HepG2 (cell line): ENCODE data around the gene YIPF4. TPM values are rescaled to one million over a fixed set of nuclear protein-coding genes. Genes with fewer than 3 reads are reported as not detected.
A peak's percentile ranks its signal among the peaks of the same experiment; 100 is the strongest.
"Not testable (repeated sequence)": the region's sequence is repeated elsewhere in the genome, so short reads cannot be mapped to it uniquely, and the experiment has no call there.

ENCODE experiments used
- ATF4 ChIP-seq, 2 experiments: fragments of 450-650 bp in 1 of 2; sonication (generic) in 1 of 2; formaldehyde crosslinking; IDR thresholded peaks; 2 replicates each; pipeline versions ENCODE4 v1.5.0 to v1.8.0; 2020 to 2022; ENCODE audit warnings: mild to moderate bottlenecking in 1 of 2, missing genetic modification reagents in 1 of 2
- ATF7 ChIP-seq, 2 experiments: fragments of 450-650 bp in 1 of 2; sonication (generic) in 1 of 2; formaldehyde crosslinking in 1 of 2; IDR thresholded peaks; 2 replicates each; pipeline versions ENCODE4 v1.4.0 to v1.6.1; 2016 to 2020; ENCODE audit warnings: antibody characterized with exemption in 1 of 2, mild to moderate bottlenecking in 1 of 2, missing genetic modification reagents in 1 of 2
- BCL6 ChIP-seq: IDR thresholded peaks from 2 replicates; pipeline ENCODE4 v1.6.1; 2016; ENCODE audit warnings: missing genetic modification reagents, missing compliant biosample characterization
- CHD4 ChIP-seq: fragments of 200-600 bp; sonication (generic); IDR thresholded peaks from 2 replicates; pipeline ENCODE4 v1.7.0; 2017; ENCODE audit warnings: mild to moderate bottlenecking, low read length, borderline replicate concordance
- FOXO4 ChIP-seq: sonication (generic); formaldehyde crosslinking; conservative IDR thresholded peaks from 2 replicates; pipeline ENCODE4 v1.8.1; 2023; ENCODE audit warnings: missing genetic modification reagents
- MAFF ChIP-seq: IDR thresholded peaks from 2 replicates; pipeline ENCODE4 v1.6.1; 2011; ENCODE audit warnings: low read depth, low read length, improper control_type of control experiment
- NCOR1 ChIP-seq: fragments of 200-600 bp; sonication (generic); IDR thresholded peaks from 2 replicates; pipeline ENCODE4 v1.7.0; 2017; ENCODE audit warnings: antibody characterized with exemption, low read length, borderline replicate concordance
- PITX1 ChIP-seq: sonication (generic); formaldehyde crosslinking; IDR thresholded peaks from 2 replicates; pipeline ENCODE4 v1.5.1; 2020; ENCODE audit warnings: mild to moderate bottlenecking, missing genetic modification reagents
- POLR2A ChIP-seq, 2 experiments: IDR thresholded peaks; 2 replicates each; pipeline ENCODE4 v1.6.1; 2011; ENCODE audit warnings: low read depth in 2 of 2, low read length in 2 of 2, mild to moderate bottlenecking in 1 of 2, moderate library complexity in 1 of 2; ENCODE audit not compliant: insufficient read depth in 1 of 2
- SATB2 ChIP-seq: sonication (generic); formaldehyde crosslinking; IDR thresholded peaks from 2 replicates; pipeline ENCODE4 v1.5.0; 2020; ENCODE audit warnings: missing genetic modification reagents
- SMC3 ChIP-seq: IDR thresholded peaks from 2 replicates; pipeline ENCODE4 v1.6.1; 2011; ENCODE audit warnings: low read length, improper control_type of control experiment
- TBX3 ChIP-seq: fragments of 450-650 bp; IDR thresholded peaks from 2 replicates; pipeline ENCODE4 v1.6.1; 2017; ENCODE audit warnings: antibody characterized with exemption, mild to moderate bottlenecking, inconsistent platforms, borderline replicate concordance
- YEATS4 ChIP-seq: sonication (generic); formaldehyde crosslinking; IDR thresholded peaks from 2 replicates; pipeline ENCODE4 v1.4.0; 2020; ENCODE audit warnings: missing genetic modification reagents, borderline replicate concordance
- ZHX1 ChIP-seq: sonication (generic); formaldehyde crosslinking; IDR thresholded peaks from 2 replicates; pipeline ENCODE4 v1.8.1; 2022; ENCODE audit warnings: low read depth, mild to moderate bottlenecking, missing genetic modification reagents
- ZKSCAN8 ChIP-seq: IDR thresholded peaks from 2 replicates; pipeline ENCODE4 v1.6.1; 2016; ENCODE audit warnings: borderline replicate concordance, missing genetic modification reagents, missing compliant biosample characterization
- ZNF350 ChIP-seq: sonication (generic); formaldehyde crosslinking; IDR thresholded peaks from 2 replicates; pipeline ENCODE4 v1.4.0; 2020; ENCODE audit warnings: mild to moderate bottlenecking, low read depth, missing genetic modification reagents, borderline replicate concordance
- ZNF460 ChIP-seq: sonication (generic); formaldehyde crosslinking; IDR thresholded peaks from 2 replicates; pipeline ENCODE4 v1.5.1; 2020; ENCODE audit warnings: missing genetic modification reagents, mild to moderate bottlenecking, borderline replicate concordance
- ZNF512B ChIP-seq: sonication (generic); formaldehyde crosslinking; IDR thresholded peaks from 2 replicates; pipeline ENCODE4 v1.5.1; 2020; ENCODE audit warnings: missing genetic modification reagents, mild to moderate bottlenecking, borderline replicate concordance
- ZNF747 ChIP-seq: sonication (generic); formaldehyde crosslinking; IDR thresholded peaks from 2 replicates; pipeline ENCODE4 v1.8.1; 2023; ENCODE audit warnings: missing genetic modification reagents, mild to moderate bottlenecking, borderline replicate concordance
- polyA plus RNA-seq, 8 experiments: library from polyadenylated mRNA; depleted of rRNA in 3 of 8; stranded (reverse) in 7 of 8; unstranded in 1 of 8; fragments of >200 nt; fragmentation: Illumina TruSeq in 4 of 8; extraction: Trizol in 4 of 8; gene quantifications; 2 replicates each; pipeline versions ENCODE4 v1.2.1 to v1.2.3, GENCODE V29; 2011 to 2016; ENCODE audit warnings: low read depth in 4 of 8, missing spikeins in 1 of 8, mixed read lengths in 1 of 8; ENCODE audit not compliant: insufficient read depth in 1 of 8
- total RNA-seq, 5 experiments: library from RNA; depleted of rRNA; stranded (reverse); fragments of >200 nt; fragmentation: Illumina TruSeq; extraction: Trizol; gene quantifications; 2 replicates each; pipeline ENCODE4 v1.2.3, GENCODE V29; 2016; ENCODE audit warnings: low read depth in 1 of 5

The YIPF4 gene
- total and polyA plus RNA-seq, 2 of the 13 experiments (the other 11 are each of a cell fraction or from before 2014, with no cell fraction given) = 19.0 to 43.9 TPM

GRCh38 chr2:32329180-32329980 is 51.7 kb downstream of the YIPF4 start (continued):
- TF ChIP-seq FOXO4 (CRISPR knock-in tag) = 0 out of 2 replicates have a peak, but pooled peaks have one; percentile 59
- peak; percentile 42; the same call in 1 of the 2 replicates for TF ChIP-seq ZNF350 (CRISPR knock-in tag)
- TF ChIP-seq POLR2A (IDR thresholded peaks at IDR 0.05; ENCODE audit: insufficient read depth in 1 of 2, low read depth in 2 of 2, low read length in 2 of 2) = 0 out of 4 replicates have a peak, but pooled peaks of 1 of the 2 experiments have one; percentile 11
- peak; percentile 75; the same call in 1 of the 2 replicates for TF ChIP-seq TBX3
- TF ChIP-seq ZHX1 (CRISPR knock-in tag) = 0 out of 2 replicates have a peak, but pooled peaks have one; percentile 38
- TF ChIP-seq ZNF460 (CRISPR knock-in tag) = peak; percentile 89
- peak in 1 of 2 experiments; percentile 72; a peak in 1 of 4 replicates for TF ChIP-seq ATF4 (CRISPR knock-in tag; IDR thresholded peaks at IDR 0.05)
- 0 out of 2 replicates have a peak, but pooled peaks have one; percentile 45 for TF ChIP-seq SATB2 (CRISPR knock-in tag)
- TF ChIP-seq SMC3 = 0 out of 2 replicates have a peak, but pooled peaks have one; percentile 12
- TF ChIP-seq ZKSCAN8 (CRISPR knock-in tag) = peak; percentile 90; the same call in 1 of the 2 replicates
- TF ChIP-seq ATF7 (IDR thresholded peaks at IDR 0.05) = not testable (repeated sequence)
- peak; percentile 33; the same call in 1 of the 2 replicates for TF ChIP-seq ATF7 (CRISPR knock-in tag; IDR thresholded peaks at IDR 0.05)
- peak; percentile 93 for TF ChIP-seq NCOR1
- TF ChIP-seq ZNF512B (CRISPR knock-in tag) = peak; percentile 51; the same call in 1 of the 2 replicates
- TF ChIP-seq MAFF = peak; percentile 45; the same call in 1 of the 2 replicates
- 0 out of 2 replicates have a peak, but pooled peaks have one; percentile 31 for TF ChIP-seq ZNF747 (CRISPR knock-in tag)
- peak; percentile 66 for TF ChIP-seq YEATS4
- TF ChIP-seq CHD4 = peak; percentile 35; the same call in 1 of the 2 replicates
- TF ChIP-seq PITX1 = 0 out of 2 replicates have a peak, but pooled peaks have one; percentile 28
- peak; percentile 87 for TF ChIP-seq BCL6 (CRISPR knock-in tag)
